HG02588 (cell line): Measurements from ENCODE around the gene PPP1R13L.

Source experiments
- ATAC-seq: cut with Tn5 transposase; IDR thresholded peaks from one replicate; pipeline ENCODE4 v1.9.1; 2021; ENCODE audit warnings: mild to moderate bottlenecking, moderate library complexity; ENCODE audit not compliant: unreplicated experiment

PPP1R13L gene

DNA sequence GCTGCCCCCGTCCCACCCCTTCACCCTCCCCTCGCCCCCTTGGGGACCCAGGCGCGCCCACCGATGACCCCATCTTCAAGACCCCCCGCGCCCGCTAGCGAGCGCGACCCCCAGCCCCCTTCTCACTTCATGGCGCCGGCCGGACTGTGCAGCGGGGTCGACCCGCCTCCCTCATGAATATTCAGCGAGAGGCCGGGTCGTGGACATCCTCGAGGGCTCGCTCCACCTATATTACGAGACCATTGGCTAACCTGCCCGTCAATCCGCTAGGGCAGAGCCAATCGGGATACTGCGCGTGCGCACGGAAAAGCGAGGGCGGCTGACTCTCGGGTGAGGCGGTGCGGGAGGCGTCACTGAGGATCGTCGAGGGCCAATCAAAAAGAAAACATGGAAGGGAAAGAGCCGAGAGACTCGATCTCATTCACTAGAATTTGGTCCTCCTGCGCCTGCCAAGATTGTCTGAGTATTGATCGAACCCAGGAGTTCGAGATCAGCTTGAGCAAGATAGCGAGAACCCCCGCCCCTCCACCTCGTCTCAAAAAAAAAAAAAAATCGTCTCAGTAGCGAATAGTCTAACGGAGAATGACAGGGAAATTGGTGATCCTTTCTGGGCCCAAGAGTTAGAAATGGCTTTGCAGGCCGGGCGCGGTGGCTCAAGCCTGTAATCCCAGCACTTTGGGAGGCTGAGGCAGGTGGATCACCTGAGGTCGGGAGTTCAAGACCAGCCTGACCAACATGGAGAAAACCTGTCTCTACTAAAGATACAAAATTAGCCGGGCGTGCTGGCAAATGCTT is 34.3 kb downstream of the PPP1R13L start, which contains the start of gene ERCC2:
Gene ERCC2, minus strand, starts transcription at position 164 of the 795 bp plus-strand sequence. Its CDS starts 33 bp downstream, at position 131.
- ATAC-seq, result peak; percentile 95

DNA sequence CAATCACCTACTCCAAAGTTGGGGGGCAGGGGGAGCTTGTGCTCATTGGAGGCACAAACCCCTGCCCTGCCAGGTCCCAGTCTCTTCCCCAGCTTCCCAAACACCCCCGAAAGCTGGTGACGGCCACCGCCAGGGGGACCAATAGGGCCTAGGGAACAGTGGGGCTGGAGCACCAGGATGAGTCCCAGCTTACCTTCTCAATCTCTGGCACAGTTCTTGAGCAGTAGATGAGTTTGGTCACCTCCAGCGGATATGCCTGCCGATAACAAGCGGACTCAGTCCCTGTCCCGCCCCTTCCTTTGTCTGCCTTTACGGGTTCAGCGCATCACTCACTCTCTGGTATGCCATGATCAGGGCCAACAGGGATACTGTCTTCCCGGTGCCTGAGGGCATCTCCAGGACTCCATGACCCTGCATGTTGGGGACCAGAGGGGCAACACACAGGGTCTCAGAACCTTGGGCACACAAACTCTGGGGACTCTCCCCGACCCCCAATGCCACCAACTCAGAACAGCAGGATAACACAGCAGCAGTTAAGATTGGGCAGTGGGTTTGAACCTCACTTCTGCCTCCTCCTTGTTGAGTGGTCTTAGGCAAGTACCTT is 36.0 kb downstream of the PPP1R13L start:
- ATAC-seq, result no peak

DNA sequence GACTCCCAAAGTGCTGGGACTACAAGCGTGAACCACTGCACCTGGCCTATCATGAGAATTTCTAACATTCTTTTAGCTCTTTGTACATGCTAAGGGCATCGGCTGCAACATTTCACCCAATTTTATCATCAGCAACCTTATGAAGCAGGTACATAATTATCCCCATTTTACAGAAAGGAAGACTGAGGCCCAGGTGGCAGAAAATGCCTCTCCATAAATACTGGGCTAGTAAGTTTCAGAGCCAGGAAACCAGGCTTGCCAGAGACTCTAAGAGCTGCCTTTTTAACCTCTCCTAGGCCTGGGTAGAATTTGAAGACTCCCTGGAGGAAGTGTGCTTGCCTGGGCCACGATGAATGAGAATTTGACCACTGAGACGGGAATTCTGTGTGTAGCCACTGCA is 36.7 kb downstream of the PPP1R13L start:
- ATAC-seq, result no peak

DNA sequence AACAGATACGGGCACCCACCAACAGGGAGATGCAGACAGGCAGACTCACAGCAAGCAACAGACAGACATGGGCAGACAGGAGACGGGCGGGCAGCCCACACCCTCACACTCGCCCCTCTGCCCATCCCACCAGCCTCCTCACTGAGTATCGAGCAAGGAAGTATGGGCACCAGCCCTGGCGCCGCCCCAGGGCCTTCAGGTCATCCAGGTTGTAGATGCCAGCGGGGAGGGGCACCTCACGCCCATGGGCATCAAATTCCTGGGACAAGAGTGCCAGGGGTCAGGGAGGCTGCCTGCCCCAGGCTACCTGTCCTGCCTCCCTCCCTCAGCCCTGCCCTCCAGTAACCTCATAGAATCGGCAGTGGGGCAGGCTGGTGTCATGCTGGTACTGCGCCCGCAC is 40.2 kb downstream of the PPP1R13L start:
- no peak for ATAC-seq

DNA sequence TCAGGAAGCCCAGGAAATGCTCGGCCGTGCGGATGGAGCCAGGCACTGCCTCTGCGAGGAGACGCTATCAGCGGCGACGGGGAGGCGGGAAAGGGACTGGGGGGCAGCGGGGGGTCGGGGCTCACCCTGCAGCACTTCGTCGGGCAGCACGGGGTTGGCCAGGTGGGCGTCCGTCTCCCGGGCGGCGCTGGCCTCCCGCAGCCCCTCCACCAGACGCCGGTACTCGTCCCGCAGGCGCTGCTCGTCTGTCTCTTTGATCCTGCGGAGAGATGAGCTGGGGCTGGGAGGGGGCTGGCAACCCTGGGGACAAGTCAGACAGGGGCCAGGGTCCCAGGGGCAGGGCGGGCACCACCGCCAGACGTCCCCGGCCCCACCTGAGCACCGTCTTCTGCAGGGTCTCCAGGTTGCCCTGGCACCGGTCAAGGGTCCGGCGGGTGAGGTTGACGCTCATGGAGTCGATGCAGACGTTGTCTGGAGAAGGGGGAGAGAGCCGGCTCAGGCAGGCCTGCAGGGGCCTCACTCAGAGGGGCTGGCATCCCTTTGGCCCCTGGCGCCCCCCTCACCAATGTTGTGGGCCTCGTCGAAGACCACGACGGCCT is 40.9 kb downstream of the PPP1R13L start:
- no peak for ATAC-seq

DNA sequence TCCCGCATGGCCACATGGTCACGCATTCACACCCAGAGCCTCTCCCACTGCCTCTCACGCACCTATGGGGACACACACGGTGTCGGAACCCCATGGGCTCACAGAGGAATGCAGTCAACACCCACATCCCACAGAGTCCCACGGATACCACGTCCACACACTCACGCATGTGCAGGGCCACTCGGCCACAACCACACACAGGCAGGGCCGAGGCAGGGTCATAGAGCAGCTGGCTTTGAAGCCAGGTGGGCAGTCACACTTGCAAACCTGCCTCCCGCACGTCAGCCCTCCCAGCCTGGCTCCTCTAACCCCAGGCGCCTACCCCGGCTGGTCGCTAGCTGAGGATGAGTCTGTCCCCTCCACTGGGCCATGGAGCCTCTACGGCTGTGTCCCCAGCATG is 42.6 kb downstream of the PPP1R13L start:
- no peak for ATAC-seq

- no peak for ATAC-seq
Measured at GRCh38 chr19:45361608-45362007, 43.3 kb downstream of the PPP1R13L start.

GRCh38 chr19:45358213-45358792 is 46.6 kb downstream of the PPP1R13L start:
- ATAC-seq, result no peak

DNA sequence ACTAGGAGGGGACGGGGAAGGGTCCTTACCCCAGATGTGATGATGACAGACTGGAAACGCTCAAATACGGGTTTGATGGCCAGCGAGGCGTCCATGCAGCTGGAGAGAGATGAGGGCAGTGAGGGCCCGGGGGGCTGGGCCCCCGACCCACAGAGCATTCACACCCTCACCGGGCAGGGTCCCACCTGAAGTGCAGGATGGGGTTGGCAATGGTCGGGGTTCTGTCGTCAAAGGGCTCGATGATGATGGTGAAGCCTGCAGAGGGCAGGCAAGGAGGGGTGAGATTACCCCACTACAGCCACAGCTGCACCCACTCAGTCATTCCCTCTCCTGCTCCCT is 47.5 kb downstream of the PPP1R13L start:
- no peak for ATAC-seq

GRCh38 chr19:45356760-45357444 is 48.0 kb downstream of the PPP1R13L start:
- no peak for ATAC-seq

DNA sequence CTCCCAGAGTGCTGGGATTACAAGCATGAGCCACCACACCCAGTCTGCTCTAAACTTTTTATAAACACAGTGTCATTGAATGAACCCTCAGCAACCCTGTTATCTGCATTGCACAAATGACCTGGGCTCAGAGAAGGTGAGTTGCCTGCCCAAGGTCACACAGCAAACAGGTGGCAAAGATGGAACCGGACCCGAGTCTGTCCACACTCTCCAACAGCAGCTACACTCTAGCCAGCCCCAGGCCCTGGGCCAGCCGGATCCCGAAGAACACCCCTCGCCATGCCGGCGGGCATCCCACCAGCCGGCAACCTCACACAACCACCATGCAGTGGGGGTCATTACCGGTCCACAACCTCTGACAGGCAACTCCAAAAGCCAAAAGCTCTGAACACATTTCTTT is 49.0 kb downstream of the PPP1R13L start:
- no peak for ATAC-seq

GRCh38 chr19:45355402-45355801 is 49.5 kb downstream of the PPP1R13L start:
- no peak for ATAC-seq

DNA sequence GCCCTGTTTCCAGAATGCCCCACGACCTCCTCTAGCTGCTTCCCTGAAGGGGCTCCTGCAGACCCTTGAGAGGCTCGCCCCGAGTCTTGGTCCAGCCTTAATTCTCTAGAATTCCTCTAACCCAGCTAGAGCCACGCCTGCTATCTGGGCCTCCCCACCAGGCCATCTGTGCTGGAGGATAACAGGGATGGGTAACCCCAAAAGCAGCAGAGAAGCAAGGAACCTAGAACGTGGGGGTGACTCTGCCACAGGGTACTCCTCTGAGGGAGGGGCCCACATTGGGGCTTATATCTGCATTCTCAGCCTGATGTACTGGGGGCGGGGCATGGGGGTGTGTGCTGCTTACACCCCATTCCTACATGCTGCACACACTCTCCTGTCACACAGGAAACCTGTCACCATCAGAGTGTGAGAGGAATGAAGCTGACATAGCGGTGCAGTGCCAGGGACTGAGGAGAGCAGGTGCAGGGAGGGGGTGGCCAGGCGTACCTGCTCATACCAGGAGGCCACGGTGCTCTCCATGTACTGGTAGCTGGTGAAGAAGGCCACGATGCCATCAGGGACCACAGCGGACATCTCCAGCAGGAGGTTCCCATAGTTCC is 50.5 kb downstream of the PPP1R13L start:
- no peak for ATAC-seq

DNA sequence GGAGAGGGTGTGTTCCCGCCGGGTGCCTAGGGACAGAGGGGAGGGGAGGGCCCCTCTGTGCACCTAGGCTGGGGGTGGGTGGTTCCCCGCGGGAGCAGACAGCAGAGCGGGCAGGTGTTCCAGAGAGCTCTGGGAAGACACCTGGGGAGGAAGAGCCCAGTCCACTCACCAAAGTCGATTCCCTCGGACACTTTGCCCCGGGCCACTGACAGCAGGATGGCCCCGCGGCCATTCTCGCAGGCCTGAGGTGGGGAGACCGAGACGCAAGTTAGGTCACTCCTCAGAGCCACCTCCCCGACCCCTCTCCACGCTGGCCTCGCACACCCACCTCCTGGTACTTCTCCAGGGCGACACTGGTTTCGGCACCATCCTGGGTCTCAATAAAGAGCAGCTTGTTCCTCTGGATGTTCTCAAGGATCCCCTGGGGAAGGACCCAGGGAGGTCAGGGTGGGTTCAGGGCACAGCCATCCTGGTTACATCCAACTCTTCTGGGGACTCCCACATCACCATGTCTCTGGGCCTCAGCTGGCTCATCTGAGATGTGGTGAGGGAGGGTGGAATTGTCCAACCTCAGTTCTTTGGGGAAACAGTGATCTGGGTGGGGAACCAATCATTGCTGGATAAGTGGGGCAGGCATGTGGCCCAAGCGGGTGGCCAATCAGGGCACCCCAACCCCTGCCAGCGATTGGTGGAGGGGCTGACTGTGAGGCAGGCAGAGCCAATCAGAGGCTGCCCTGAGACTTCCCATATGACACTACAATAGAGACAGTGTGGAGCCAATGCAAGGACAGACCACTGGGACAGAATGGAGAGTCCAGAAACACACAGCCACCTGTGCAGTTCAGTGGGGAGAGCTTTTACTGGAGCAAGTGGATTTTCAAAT is 51.7 kb downstream of the PPP1R13L start:
- ATAC-seq, result no peak

DNA sequence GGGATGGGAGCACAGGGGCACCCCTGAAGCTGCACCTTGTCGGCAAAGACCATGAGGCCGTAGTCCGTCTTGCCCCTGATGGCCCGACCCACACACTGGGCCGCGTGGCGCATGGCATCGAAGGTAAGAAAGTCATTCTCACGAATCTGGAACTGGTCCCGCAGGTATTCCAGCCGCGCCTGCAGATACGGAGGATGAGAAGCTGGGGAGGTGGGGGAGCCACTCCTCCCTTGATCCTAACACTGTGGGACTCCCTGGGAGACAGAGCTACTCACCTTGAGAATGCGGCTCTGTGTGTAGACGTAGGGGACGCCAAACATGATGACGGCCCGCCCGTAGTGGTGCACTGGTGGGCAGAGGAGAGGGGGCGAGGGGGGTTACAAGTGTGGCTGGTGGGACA is 52.4 kb downstream of the PPP1R13L start:
- ATAC-seq, result no peak

GRCh38 chr19:45352062-45352461 is 52.8 kb downstream of the PPP1R13L start:
- ATAC-seq, result no peak

DNA sequence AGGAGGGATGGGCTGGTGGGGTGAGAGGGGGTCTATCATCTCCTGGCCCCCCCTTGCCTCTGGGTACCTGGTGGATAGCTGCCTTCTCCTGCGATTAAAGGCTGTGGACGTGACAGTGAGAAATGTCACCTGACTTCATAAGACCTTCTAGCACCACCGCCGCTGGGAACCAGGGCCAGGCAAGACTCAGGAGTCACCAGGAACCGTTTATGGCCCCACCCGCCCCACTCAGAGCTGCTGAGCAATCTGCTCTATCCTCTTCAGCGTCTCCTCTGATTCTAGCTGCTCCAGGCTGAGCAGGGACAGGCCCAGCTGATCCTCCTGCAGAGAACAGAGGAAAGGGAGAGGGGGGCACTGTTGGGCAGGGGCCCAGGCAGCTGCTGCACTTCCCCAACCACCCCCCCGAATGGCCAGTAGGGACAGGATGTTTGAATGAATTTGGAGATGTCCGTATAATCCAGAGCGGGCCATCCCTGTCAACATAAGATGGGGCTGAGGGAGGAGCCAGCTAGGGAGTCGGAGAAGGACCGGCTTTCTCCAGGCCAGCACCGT is 53.4 kb downstream of the PPP1R13L start:
- ATAC-seq, result no peak

GRCh38 chr19:45350477-45351058 is 54.3 kb downstream of the PPP1R13L start:
- ATAC-seq, result no peak

GRCh38 chr19:45349430-45349941 is 55.4 kb downstream of the PPP1R13L start:
- no peak for ATAC-seq
